Kidney tubule cell (primary cell): ENCODE results near the gene HMG20A.
"Not testable (repeated sequence)": the region's sequence is repeated elsewhere in the genome, so short reads cannot be mapped to it uniquely, and the experiment has no call there.

Source experiments
- DNase-seq: peaks from one replicate; pipeline ENCODE4 v3.0.0-alpha.2; 2018; ENCODE audit warnings: low spot score

HMG20A gene

GRCh38 chr15:77406846-77407245 is 13.8 kb upstream of the HMG20A start:
- DNase-seq, result no peak

- DNase-seq, result peak; percentile 9
Observed at GRCh38 chr15:77409259-77410156, 11.2 kb upstream of the HMG20A start.

GRCh38 chr15:77410157-77410500 is 10.6 kb upstream of the HMG20A start:
- not testable (repeated sequence) for DNase-seq

GRCh38 chr15:77410701-77411618 is 9.7 kb upstream of the HMG20A start:
- DNase-seq, result no peak

GRCh38 chr15:77411619-77411976 is 9.1 kb upstream of the HMG20A start:
- no peak for DNase-seq

GRCh38 chr15:77412972-77413698 is 7.6 kb upstream of the HMG20A start:
- DNase-seq, result no peak

- no peak for DNase-seq
Observed at GRCh38 chr15:77413699-77414349, 6.9 kb upstream of the HMG20A start.

- DNase-seq, result no peak
Observed at GRCh38 chr15:77414789-77415442, 5.8 kb upstream of the HMG20A start.

GRCh38 chr15:77415450-77416147 is 5.1 kb upstream of the HMG20A start:
- DNase-seq, result no peak

- no peak for DNase-seq
Observed at GRCh38 chr15:77416148-77416455, 4.6 kb upstream of the HMG20A start.

GRCh38 chr15:77416954-77417353 is 3.7 kb upstream of the HMG20A start:
- peak; percentile 48 for DNase-seq

- DNase-seq, result no peak
Observed at GRCh38 chr15:77417602-77418001, 3.1 kb upstream of the HMG20A start.

- no peak for DNase-seq
Observed at GRCh38 chr15:77418391-77418965, 2.2 kb upstream of the HMG20A start.

- peak; percentile 36 for DNase-seq
Observed at GRCh38 chr15:77418966-77419835, 1.5 kb upstream of the HMG20A start.

- DNase-seq, result peak; percentile 99
Observed at GRCh38 chr15:77419836-77420609, 665 bp upstream of the HMG20A start, which contains the start of gene PEAK1. PEAK1 (minus strand) TSS chr15:77420104; CDS start chr15:77181926, 238,178 bp downstream.

GRCh38 chr15:77421370-77421700 is 647 bp downstream of the HMG20A start:
- peak; percentile 29 for DNase-seq

- no peak for DNase-seq
Observed at GRCh38 chr15:77425104-77425503, 4.4 kb downstream of the HMG20A start.

- DNase-seq, result no peak
Observed at GRCh38 chr15:77426377-77426776, 5.7 kb downstream of the HMG20A start.

- peak; percentile 17 for DNase-seq
Observed at GRCh38 chr15:77426871-77427270, 6.2 kb downstream of the HMG20A start.
